K562 (cell line): ENCODE results near the gene WIPF2. TPM values are rescaled to one million over a fixed set of nuclear protein-coding genes. Genes with fewer than 3 reads are reported as not detected.
A peak's percentile ranks its signal among the peaks of the same experiment; 100 is the strongest.

ENCODE experiments used
- BACH1 ChIP-seq: fragments of 200-800 bp; sonication (Bioruptor generic); IDR thresholded peaks from 2 replicates; pipeline ENCODE4 v1.6.1; 2016; ENCODE audit warnings: missing genetic modification characterization, missing compliant biosample characterization
- CBX1 ChIP-seq: sonication (generic); IDR thresholded peaks from 2 replicates; pipeline ENCODE4 v1.6.1; 2016; ENCODE audit warnings: antibody characterized with exemption, low read depth, mild to moderate bottlenecking
- CGGBP1 ChIP-seq: fragments of 250-450 bp; sonication (Bioruptor Pico); IDR thresholded peaks from 2 replicates; pipeline ENCODE4 v1.9.0; 2021; ENCODE audit warnings: mild to moderate bottlenecking
- CTBP1 ChIP-seq: fragments of 450-650 bp; IDR thresholded peaks from 2 replicates; pipeline ENCODE4 v1.6.1; 2016; ENCODE audit warnings: borderline replicate concordance
- CXXC5 ChIP-seq: fragments of 250-450 bp; sonication (Bioruptor Pico); IDR thresholded peaks from 2 replicates; pipeline ENCODE4 v1.8.0; 2022; ENCODE audit warnings: inconsistent platforms, mild to moderate bottlenecking, moderate library complexity
- FOXK1 ChIP-seq: sonication (generic); formaldehyde crosslinking; IDR thresholded peaks from 2 replicates; pipeline ENCODE4 v1.8.0; 2022; ENCODE audit warnings: missing genetic modification reagents, mild to moderate bottlenecking, borderline replicate concordance
- FOXK2 ChIP-seq, 2 experiments: fragments of 450-650 bp; IDR thresholded peaks in 1 of 2; conservative IDR thresholded peaks in 1 of 2; 2 replicates each; pipeline ENCODE4 v1.6.1; 2016; ENCODE audit warnings: low read depth in 2 of 2, mild to moderate bottlenecking in 1 of 2
- FOXP1 ChIP-seq: sonication (generic); formaldehyde crosslinking; IDR thresholded peaks from 2 replicates; pipeline ENCODE4 v1.8.0; 2022; ENCODE audit warnings: mild to moderate bottlenecking, missing genetic modification reagents
- MEF2A ChIP-seq: IDR thresholded peaks from 2 replicates; pipeline ENCODE4 v1.6.1; 2011; ENCODE audit warnings: low read depth, mild to moderate bottlenecking, low read length, moderate library complexity; ENCODE audit not compliant: control insufficient read depth
- SMARCE1 ChIP-seq: fragments of 450-650 bp; IDR thresholded peaks from 2 replicates; pipeline ENCODE4 v1.7.1; 2016; ENCODE audit warnings: mild to moderate bottlenecking
- TBP ChIP-seq: optimal IDR thresholded peaks from 2 replicates; pipeline ENCODE3; 2011; ENCODE audit warnings: low read depth, low read length, improper control_type of control experiment
- TOE1 ChIP-seq, 2 experiments: fragments of 450-650 bp in 1 of 2; sonication (generic) in 1 of 2; formaldehyde crosslinking in 1 of 2; IDR thresholded peaks; 2 replicates each; pipeline versions ENCODE4 v1.7.1 to v1.8.0; 2016 to 2022; ENCODE audit warnings: borderline replicate concordance in 2 of 2, mild to moderate bottlenecking in 2 of 2, antibody characterized with exemption in 1 of 2, inconsistent platforms in 1 of 2, low read depth in 1 of 2, missing genetic modification reagents in 1 of 2, moderate library complexity in 1 of 2
- ZNF175 ChIP-seq: fragments of 200-800 bp; sonication (Bioruptor generic); IDR thresholded peaks from 2 replicates; pipeline ENCODE4 v1.6.1; 2016; ENCODE audit warnings: low read depth, mild to moderate bottlenecking, missing genetic modification characterization, missing compliant biosample characterization
- polyA plus RNA-seq, 8 experiments: library from polyadenylated mRNA; depleted of rRNA in 4 of 8; stranded (reverse) in 5 of 8; unstranded in 3 of 8; fragments of >200 nt; fragmentation: Nextera tagmentation in 2 of 8; fragmentation: Illumina TruSeq in 1 of 8; extraction: Ambion mirVana in 2 of 8; extraction: Trizol in 1 of 8; gene quantifications; 2 replicates each; pipeline versions ENCODE4 v1.2.1 to v1.2.3, GENCODE V29; 2011 to 2014; ENCODE audit warnings: inconsistent platforms in 1 of 8, missing spikeins in 1 of 8
- total RNA-seq, 7 experiments: library from RNA; depleted of rRNA in 6 of 7; stranded (reverse); fragments of >200 nt in 6 of 7; fragmentation: Illumina TruSeq in 2 of 7; extraction: Trizol in 2 of 7; gene quantifications; 2 replicates each; pipeline versions ENCODE4 v1.2.1 to v1.2.3, GENCODE V29; 2011 to 2021; ENCODE audit warnings: low replicate concordance in 1 of 7
- TF ChIP-seq, protein P1 (sequence below): fragments of 250-450 bp; sonication (Bioruptor Pico); IDR thresholded peaks from 2 replicates; pipeline ENCODE4 v1.8.0; 2022; ENCODE audit warnings: inconsistent platforms, mild to moderate bottlenecking, moderate library complexity, borderline replicate concordance
- TF ChIP-seq, protein P2 (sequence below), 2 experiments: fragments of 450-650 bp in 1 of 2; sonication (generic) in 1 of 2; formaldehyde crosslinking in 1 of 2; IDR thresholded peaks; 2 replicates each; pipeline versions ENCODE4 v1.7.1 to v1.9.0; 2016 to 2022; ENCODE audit warnings: inconsistent platforms in 1 of 2, mild to moderate bottlenecking in 1 of 2, missing genetic modification reagents in 1 of 2

WIPF2 gene
- total and polyA plus RNA-seq, 9 of the 15 experiments (the other 6 are each of a cell fraction or from before 2014, with no cell fraction given) = 3.6 to 15.0 (median 5.3) TPM

GRCh38 chr17:40317880-40318829 lies 99.1 kb downstream of the WIPF2 start (continued):
- no peak for TF ChIP-seq ZNF175 (CRISPR knock-in tag)
- TF ChIP-seq CTBP1 = peak; percentile 12; the same call in 1 of the 2 replicates
- TF ChIP-seq, protein P1, sequence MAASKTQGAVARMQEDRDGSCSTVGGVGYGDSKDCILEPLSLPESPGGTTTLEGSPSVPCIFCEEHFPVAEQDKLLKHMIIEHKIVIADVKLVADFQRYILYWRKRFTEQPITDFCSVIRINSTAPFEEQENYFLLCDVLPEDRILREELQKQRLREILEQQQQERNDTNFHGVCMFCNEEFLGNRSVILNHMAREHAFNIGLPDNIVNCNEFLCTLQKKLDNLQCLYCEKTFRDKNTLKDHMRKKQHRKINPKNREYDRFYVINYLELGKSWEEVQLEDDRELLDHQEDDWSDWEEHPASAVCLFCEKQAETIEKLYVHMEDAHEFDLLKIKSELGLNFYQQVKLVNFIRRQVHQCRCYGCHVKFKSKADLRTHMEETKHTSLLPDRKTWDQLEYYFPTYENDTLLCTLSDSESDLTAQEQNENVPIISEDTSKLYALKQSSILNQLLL (CRISPR knock-in tag) = no peak
- TF ChIP-seq SMARCE1 = no peak
- peak; percentile 83; the same call in 1 of the 2 replicates for TF ChIP-seq TOE1 (IDR thresholded peaks at IDR 0.05; ENCODE audit: borderline replicate concordance)
- no peak for TF ChIP-seq TOE1 (CRISPR knock-in tag; IDR thresholded peaks at IDR 0.05; ENCODE audit: borderline replicate concordance, low read depth)
- TF ChIP-seq CXXC5 (CRISPR knock-in tag) = peak; percentile 42
- no peak for TF ChIP-seq CGGBP1 (CRISPR knock-in tag)
- TF ChIP-seq, protein P2, sequence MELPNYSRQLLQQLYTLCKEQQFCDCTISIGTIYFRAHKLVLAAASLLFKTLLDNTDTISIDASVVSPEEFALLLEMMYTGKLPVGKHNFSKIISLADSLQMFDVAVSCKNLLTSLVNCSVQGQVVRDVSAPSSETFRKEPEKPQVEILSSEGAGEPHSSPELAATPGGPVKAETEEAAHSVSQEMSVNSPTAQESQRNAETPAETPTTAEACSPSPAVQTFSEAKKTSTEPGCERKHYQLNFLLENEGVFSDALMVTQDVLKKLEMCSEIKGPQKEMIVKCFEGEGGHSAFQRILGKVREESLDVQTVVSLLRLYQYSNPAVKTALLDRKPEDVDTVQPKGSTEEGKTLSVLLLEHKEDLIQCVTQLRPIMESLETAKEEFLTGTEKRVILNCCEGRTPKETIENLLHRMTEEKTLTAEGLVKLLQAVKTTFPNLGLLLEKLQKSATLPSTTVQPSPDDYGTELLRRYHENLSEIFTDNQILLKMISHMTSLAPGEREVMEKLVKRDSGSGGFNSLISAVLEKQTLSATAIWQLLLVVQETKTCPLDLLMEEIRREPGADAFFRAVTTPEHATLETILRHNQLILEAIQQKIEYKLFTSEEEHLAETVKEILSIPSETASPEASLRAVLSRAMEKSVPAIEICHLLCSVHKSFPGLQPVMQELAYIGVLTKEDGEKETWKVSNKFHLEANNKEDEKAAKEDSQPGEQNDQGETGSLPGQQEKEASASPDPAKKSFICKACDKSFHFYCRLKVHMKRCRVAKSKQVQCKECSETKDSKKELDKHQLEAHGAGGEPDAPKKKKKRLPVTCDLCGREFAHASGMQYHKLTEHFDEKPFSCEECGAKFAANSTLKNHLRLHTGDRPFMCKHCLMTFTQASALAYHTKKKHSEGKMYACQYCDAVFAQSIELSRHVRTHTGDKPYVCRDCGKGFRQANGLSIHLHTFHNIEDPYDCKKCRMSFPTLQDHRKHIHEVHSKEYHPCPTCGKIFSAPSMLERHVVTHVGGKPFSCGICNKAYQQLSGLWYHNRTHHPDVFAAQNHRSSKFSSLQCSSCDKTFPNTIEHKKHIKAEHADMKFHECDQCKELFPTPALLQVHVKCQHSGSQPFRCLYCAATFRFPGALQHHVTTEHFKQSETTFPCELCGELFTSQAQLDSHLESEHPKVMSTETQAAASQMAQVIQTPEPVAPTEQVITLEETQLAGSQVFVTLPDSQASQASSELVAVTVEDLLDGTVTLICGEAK (IDR thresholded peaks at IDR 0.05) = peak; percentile 19; the same call in 1 of the 2 replicates
- TF ChIP-seq, protein P2 (CRISPR knock-in tag; IDR thresholded peaks at IDR 0.05) = no peak
- no peak for TF ChIP-seq MEF2A
- TF ChIP-seq TBP = peak; percentile 80
- TF ChIP-seq FOXK2 (conservative IDR thresholded peaks at IDR 0.05 in 1 of 2, IDR thresholded peaks at IDR 0.05 in 1 of 2; ENCODE audit: low read depth in 2 of 2) = peak in 1 of 2 experiments; percentile 47; a peak in 1 of 4 replicates
- no peak for TF ChIP-seq BACH1 (tag)
- TF ChIP-seq FOXP1 (CRISPR knock-in tag) = no peak
- TF ChIP-seq CBX1 = peak; percentile 36; the same call in 1 of the 2 replicates
- TF ChIP-seq FOXK1 = no peak
